Right ventricle myocardium inferior (tissue), 1 donor: ENCODE results near the gene DARS2. TPM values are rescaled to one million over a fixed set of nuclear protein-coding genes. Genes with fewer than 3 reads are reported as not detected.
A peak's percentile ranks its signal among the peaks of the same experiment; 100 is the strongest.
"Not testable (repeated sequence)": the region's sequence is repeated elsewhere in the genome, so short reads cannot be mapped to it uniquely, and the experiment has no call there.

Experiments
- ATAC-seq: fragments of 200-7000 bp; cut with Tn5 transposase; one replicate; pipeline ENCODE4 v1.9.1; 2020; ENCODE audit warnings: mild to moderate bottlenecking, moderate library complexity
- DNase-seq: peaks from one replicate; pipeline ENCODE4 v3.0.0; 2021; ENCODE audit errors: missing footprints
- intact Hi-C: fragments of 100-400 bp; cut with DNase I; formaldehyde crosslinking; loops from one replicate; pipeline ENCODE4 v1.11.0; 2022
- total RNA-seq: library from RNA; stranded (reverse); fragmentation: NEBNext Ultra II Directional; extraction: Animal tissue kit (Norgen Biotek cat#: 25700); gene quantifications from one replicate; pipeline ENCODE4 v1.2.1, GENCODE V29; 2021
- donor health status: DM: no; HTN: yes; CAD: no; lungs with severe emphysema.

Gene DARS2
- total RNA-seq, 1 donor from 2014 or later, result 13.5 TPM

DNA sequence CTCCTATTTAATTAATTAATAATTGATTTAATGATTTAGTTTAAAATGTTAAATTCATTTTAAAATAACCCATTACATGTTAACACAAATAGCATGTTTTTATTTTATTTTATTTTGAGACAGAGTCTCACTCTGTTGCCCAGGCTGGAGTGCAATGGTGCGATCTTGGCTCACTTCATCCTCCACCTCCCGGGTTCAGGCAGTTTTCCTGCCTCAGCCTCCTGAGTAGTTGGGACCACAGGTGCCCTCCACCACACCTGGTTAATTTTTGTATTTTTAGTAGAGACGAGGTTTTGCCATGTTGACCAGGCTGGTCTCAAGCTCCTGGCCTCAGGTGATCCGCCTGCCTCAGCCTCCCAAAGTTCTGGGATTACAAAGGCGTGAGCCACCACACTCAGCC, 35.1 kb downstream of the DARS2 start:
- intact Hi-C loops, ATAC-seq, DNase-seq: not testable (repeated sequence)

- intact Hi-C loops, result no loop called here
- ATAC-seq (no peak), DNase-seq (no peak)
These were observed 35.6 kb downstream of the DARS2 start for GRCh38 chr1:173860065-173860464.

DNA sequence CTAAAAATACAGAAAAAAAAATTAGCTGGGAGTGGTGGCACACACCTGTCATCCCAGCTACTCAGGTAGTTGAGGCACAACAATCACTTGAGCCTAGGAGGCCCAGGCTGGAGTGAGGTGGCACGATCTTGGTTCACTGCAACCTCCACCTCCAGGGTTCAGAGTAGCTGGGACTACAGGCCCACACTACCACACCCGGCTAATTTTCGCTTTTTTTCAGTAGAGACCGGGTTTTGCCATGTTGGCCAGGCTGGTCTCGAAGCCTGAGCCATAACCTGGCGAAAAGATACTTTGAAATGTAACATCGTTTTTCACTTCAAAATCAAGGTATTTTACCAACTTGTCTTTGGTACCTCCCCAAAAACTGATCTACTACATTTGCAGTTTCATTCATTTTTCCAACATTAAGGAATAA, 37.3 kb downstream of the DARS2 start:
- ATAC-seq (no peak), DNase-seq (no peak)
- intact Hi-C loops, result no loop called here

DNA sequence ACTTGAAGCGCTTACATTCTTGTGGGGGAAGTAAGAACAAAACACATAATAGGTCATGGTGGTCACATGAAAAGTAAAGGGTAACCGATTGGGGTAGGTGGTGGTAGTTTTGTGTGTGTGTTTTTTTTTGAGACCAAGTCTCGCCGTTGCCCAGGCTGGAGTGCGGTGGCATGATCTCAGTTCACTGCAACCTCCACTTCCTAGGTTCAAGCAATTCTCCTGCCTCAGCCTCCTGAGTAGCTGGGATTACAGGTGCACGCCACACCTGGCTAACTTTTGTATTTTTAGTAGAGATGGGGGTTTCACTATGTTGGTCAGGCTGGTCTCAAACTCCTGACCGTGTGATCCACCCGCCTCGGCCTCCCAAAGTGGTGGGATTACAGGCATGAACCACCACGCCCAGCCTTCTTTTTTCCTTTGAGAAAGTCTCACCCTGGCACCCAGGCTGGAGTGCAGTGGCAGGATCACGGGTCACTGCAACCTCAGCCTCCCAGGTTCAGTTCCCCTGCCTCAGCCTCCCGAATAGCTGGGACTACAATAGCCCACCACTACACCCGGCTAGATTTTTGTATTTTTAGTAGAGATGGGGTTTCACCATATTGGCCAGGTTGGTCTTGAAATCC, 37.8 kb downstream of the DARS2 start:
- ATAC-seq, DNase-seq, intact Hi-C loops: not testable (repeated sequence)

DNA sequence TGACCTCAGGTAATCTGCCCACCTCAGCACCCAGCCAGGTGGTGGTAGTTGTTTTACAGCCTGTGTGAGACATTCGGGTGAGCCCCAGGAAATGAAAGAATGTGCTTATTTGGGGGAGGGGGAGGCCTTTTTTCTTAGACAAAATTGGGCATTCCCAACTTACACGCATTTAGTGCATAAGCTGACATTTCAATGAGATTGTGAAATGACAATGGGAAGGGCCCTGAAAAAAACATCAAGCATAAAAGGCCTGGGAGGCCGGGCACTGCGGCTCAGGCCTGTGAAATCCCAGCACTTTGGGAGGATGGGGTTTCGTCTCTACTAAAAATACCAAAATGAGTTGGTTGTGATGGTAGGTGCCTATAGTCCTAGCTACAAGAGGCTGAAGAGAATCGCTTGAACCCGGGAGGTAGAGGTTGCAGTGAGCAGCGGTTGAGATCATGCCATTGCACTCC, 38.3 kb downstream of the DARS2 start:
- no peak for ATAC-seq
- intact Hi-C loops, result no loop called here
- DNase-seq, result no peak

- no peak for DNase-seq
- ATAC-seq, result no peak
- intact Hi-C loops, result no loop called here
These were observed 39.0 kb downstream of the DARS2 start for GRCh38 chr1:173863224-173864161.

DNA sequence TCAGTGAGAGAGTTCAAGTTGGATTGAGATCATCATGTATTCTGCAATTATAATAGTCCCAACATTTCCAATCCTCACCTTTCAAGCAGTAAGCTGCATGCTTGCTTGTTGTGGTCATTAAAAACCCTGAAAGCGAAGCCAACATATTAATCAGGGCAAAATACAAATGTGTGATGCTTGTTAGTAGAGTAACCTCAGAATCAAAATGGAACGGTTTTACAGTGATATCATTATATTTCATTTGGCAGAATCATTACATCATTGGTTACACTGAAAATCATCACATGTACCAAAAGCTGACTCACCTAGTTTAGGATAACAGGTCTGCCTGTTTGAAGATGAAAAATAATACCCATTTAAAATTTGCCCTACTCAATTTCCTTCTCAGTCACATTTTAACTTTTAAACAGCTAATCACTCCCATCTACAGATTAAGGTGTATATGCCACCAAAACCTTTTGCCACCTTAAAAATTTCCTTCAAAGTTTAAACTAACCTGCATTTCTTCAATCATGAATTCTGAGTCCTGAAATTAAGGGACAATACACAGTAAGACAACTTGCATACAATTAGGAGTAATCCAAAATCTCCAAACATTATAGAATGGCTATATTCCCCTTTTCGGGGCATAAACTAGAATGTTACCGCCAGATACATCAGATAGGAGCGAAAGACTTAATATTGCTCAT, 39.9 kb downstream of the DARS2 start:
- DNase-seq, result no peak
- intact Hi-C loops, result no loop called here

DNA sequence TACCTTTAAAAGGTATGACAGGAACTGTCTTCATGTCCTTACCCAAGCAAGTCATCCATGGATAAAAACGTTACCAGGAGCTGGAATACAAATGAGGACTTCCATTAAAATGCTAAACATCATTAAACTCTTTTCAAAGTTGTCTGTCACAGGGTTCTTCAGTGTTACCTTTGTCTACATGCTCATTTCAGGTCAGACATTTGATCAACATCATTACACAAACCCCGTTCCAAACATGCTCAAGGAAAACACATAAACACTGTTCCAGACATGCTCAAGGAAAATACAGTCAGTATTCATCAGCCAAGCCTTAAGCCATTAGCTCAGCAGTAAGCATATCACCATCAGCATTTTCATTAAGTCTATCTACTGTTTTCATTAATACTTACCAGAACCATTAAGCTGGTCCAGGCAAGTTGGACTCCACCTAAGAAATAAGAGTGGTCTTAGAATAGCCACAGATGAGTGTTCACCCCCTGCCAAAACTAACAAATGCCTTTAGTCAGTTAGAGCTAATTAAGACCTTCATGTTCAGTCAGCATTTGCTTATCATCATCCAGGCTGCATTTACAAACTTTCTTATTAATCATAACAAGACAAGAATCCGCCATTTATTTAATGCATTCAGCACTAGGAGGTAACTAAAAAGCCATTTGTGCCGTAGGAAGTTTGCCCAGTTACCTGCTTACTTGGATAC, 41.1 kb downstream of the DARS2 start:
- ATAC-seq, result no peak
- intact Hi-C loops, result loop anchor here (5.0 kb wide), 1 partner anchor 157 kb away; the partner anchor contains the start of gene RC3H1
- no peak for DNase-seq

More for the DNA sequence above, 39.9 kb downstream of the DARS2 start:
- ATAC-seq, result no peak

- ATAC-seq (no peak), DNase-seq (no peak)
- intact Hi-C loops, result loop anchor here (5.0 kb wide), 1 partner anchor 156 kb away; the partner anchor contains the start of gene RC3H1
These were observed 42.1 kb downstream of the DARS2 start for GRCh38 chr1:173866413-173867115.

- intact Hi-C loops, result loop anchor here (5.0 kb wide), 1 partner anchor 155 kb away; the partner anchor contains the start of gene RC3H1
- DNase-seq (peak; percentile 77), ATAC-seq (no peak)
These were observed 42.8 kb downstream of the DARS2 start for GRCh38 chr1:173867141-173867752.

- intact Hi-C loops, result loop anchor here (2.0 to 5.0 kb wide), 2 partner anchors 154 to 1131 kb away; partner anchors contain the start of genes CACYBP and RC3H1
- DNase-seq (peak; percentile 99), ATAC-seq (peak; percentile 97)
These were observed 43.3 kb downstream of the DARS2 start, which contains the start of gene GAS5 for GRCh38 chr1:173867753-173868265. Gene GAS5 (minus strand): TSS chr1:173867989.

DNA sequence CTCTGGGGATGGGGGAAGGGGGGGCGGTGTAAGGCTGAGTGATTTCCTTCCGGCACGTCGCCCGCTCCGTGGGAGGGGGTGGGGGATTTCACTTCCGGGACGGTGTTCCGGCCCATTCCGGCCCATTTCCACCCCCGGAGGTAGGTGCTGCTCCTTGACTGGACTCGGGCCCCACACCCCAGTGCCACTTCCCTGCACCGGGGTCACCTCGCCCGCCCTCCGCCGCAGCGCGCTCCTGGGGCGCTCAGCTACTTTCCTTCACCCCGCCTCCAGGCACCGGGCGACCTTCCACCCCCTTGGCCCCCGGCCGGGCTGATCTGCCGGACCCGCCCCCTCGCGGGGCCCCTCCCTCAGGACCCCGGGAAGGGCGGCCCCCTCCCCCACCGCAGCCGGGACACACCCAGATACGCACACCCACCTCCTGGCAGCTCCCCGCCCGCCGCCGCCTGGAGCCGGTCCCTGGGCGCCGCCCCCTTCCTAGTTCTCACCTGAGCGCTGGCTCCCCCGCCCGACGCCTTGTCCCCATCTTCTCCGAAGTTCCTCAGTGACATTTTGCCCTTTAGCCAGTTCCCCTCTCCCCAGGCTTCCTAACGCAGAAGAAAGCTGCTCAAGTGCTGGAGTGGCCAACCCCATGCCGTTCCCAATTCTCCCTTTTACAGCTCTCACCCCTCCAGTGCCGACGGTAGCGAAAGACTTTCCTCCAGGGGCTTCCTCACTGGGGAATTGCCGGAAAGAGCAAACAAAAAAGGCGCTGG, 44.0 kb downstream of the DARS2 start, which contains the start of gene ZBTB37:
Gene ZBTB37, plus strand, starts transcription at position 115 of the 755 bp plus-strand sequence. CDS start 1,846 bp downstream, outside the sequence.
- intact Hi-C loops, result loop anchor here (2.0 to 5.0 kb wide), 2 partner anchors 154 to 1130 kb away; partner anchors contain the start of genes CACYBP and RC3H1
- DNase-seq (peak; percentile 94), ATAC-seq (peak; percentile 76)

- intact Hi-C loops, result loop anchor here (2.0 to 5.0 kb wide), 2 partner anchors 153 to 1130 kb away; partner anchors contain the start of genes CACYBP and RC3H1
- no peak for DNase-seq
- ATAC-seq, result no peak
These were observed 44.5 kb downstream of the DARS2 start for GRCh38 chr1:173869021-173869359.

DNA sequence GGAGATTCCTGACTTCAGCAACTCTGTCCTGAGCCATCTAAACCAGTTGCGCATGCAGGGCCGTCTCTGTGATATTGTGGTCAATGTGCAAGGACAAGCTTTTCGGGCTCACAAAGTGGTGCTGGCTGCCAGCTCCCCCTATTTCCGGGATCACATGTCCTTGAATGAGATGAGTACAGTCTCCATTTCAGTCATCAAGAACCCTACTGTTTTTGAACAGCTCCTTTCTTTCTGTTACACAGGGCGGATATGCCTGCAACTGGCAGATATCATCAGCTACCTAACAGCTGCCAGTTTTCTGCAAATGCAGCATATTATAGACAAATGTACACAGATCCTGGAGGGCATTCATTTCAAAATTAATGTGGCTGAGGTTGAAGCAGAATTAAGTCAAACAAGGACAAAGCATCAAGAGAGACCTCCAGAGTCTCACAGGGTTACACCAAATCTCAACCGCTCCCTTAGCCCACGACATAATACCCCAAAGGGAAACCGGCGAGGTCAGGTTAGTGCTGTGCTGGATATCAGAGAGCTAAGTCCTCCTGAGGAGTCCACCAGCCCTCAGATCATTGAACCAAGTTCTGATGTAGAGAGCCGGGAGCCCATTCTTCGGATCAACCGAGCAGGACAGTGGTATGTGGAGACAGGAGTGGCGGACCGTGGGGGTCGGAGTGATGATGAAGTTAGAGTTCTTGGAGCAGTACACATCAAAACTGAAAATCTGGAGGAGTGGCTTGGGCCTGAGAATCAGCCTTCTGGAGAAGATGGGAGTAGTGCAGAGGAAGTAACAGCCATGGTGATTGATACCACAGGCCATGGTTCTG, 46.0 kb downstream of the DARS2 start:
- intact Hi-C loops, result loop anchor here (10.0 kb wide), 1 partner anchor 204 kb away; no protein-coding TSS in a partner anchor
- DNase-seq (no peak), ATAC-seq (no peak)

GRCh38 chr1:173871091-173871490, 46.6 kb downstream of the DARS2 start:
- intact Hi-C loops, result loop anchor here (10.0 kb wide), 1 partner anchor 204 kb away; no protein-coding TSS in a partner anchor
- DNase-seq (no peak), ATAC-seq (no peak)
